NCI-H446 treated with DMSO at 0.1 percent for 48 hours (cell line): ENCODE data around the gene EPB41L5.
"Not testable (repeated sequence)": the region's sequence is repeated elsewhere in the genome, so short reads cannot be mapped to it uniquely, and the experiment has no call there.

Experiments used
- DNase-seq: peaks from one replicate; lab custom pipeline; 2025; lab: John Stamatoyannopoulos, UW

Gene EPB41L5

GRCh38 chr2:120012771-120013596 is at the start of gene EPB41L5:
Gene EPB41L5 (plus strand): TSS chr2:120013077. CDS start chr2:120019085, 6,008 bp downstream.
- peak; percentile 79 for DNase-seq

GRCh38 chr2:119981896-119982295 is 31.0 kb upstream of the EPB41L5 start:
- DNase-seq: no peak

- no peak for DNase-seq
These were observed 30.4 kb upstream of the EPB41L5 start for GRCh38 chr2:119982506-119982905.

GRCh38 chr2:119983108-119983507 is 29.8 kb upstream of the EPB41L5 start:
- DNase-seq: no peak

GRCh38 chr2:119996148-119996547 is 16.7 kb upstream of the EPB41L5 start:
- DNase-seq: no peak

- not testable (repeated sequence) for DNase-seq
These were observed 15.7 kb upstream of the EPB41L5 start for GRCh38 chr2:119996896-119997891.

- no peak for DNase-seq
These were observed 11.4 kb upstream of the EPB41L5 start for GRCh38 chr2:120001471-120001870.

GRCh38 chr2:120004254-120004653 is 8.6 kb upstream of the EPB41L5 start:
- no peak for DNase-seq

- no peak for DNase-seq
These were observed 6.9 kb upstream of the EPB41L5 start for GRCh38 chr2:120005834-120006521.

- DNase-seq: no peak
These were observed 5.0 kb upstream of the EPB41L5 start for GRCh38 chr2:120007851-120008250.

GRCh38 chr2:120012363-120012762 is 514 bp upstream of the EPB41L5 start:
- no peak for DNase-seq

- no peak for DNase-seq
These were observed 833 bp downstream of the EPB41L5 start for GRCh38 chr2:120013597-120014223.

GRCh38 chr2:120014226-120014980 is 1.5 kb downstream of the EPB41L5 start:
- DNase-seq: peak; percentile 69

GRCh38 chr2:120016800-120017199 is 3.9 kb downstream of the EPB41L5 start:
- no peak for DNase-seq

GRCh38 chr2:120017201-120017600 is 4.3 kb downstream of the EPB41L5 start:
- no peak for DNase-seq

GRCh38 chr2:120018549-120018948 is 5.7 kb downstream of the EPB41L5 start:
- DNase-seq: no peak

- no peak for DNase-seq
These were observed 7.7 kb downstream of the EPB41L5 start for GRCh38 chr2:120020554-120020953.

- not testable (repeated sequence) for DNase-seq
These were observed 9.6 kb downstream of the EPB41L5 start for GRCh38 chr2:120022505-120022904.

- DNase-seq: no peak
These were observed 14.0 kb downstream of the EPB41L5 start for GRCh38 chr2:120026890-120027289.

GRCh38 chr2:120028795-120029194 is 15.9 kb downstream of the EPB41L5 start:
- DNase-seq: no peak
